Fibroblast of lung (primary cell): ENCODE results near the gene TLX2. TPM values are rescaled to one million over a fixed set of nuclear protein-coding genes. Genes with fewer than 3 reads are reported as not detected.

Source experiments
- DNase-seq, 2 donors: peaks; one replicate each; pipeline versions ENCODE4 v3.0.0 to v3.0.0-alpha.2; 2010; ENCODE audit warnings: low read depth in 2 of 2
- H2AFZ ChIP-seq: 2 replicates; pipeline ENCODE4 v1.5.1; 2012; ENCODE audit warnings: low read length, control low read depth, inconsistent platforms
- H3K27ac ChIP-seq: 2 replicates; pipeline ENCODE4 v1.5.1; 2011; ENCODE audit warnings: low read length, control low read depth; ENCODE audit not compliant: insufficient read depth
- H3K27me3 ChIP-seq: 2 replicates; pipeline ENCODE4 v1.5.1; 2011; ENCODE audit warnings: mild to moderate bottlenecking, low read length; ENCODE audit not compliant: control insufficient read depth, insufficient read depth
- H3K36me3 ChIP-seq: 2 replicates; pipeline ENCODE4 v1.5.1; 2011; ENCODE audit warnings: low read length; ENCODE audit not compliant: control insufficient read depth, insufficient read depth
- H3K4me1 ChIP-seq: 2 replicates; pipeline ENCODE4 v1.5.1; 2011; ENCODE audit warnings: low read length; ENCODE audit not compliant: control insufficient read depth, insufficient read depth; ENCODE audit errors: extremely low read depth
- H3K4me2 ChIP-seq: 2 replicates; pipeline ENCODE4 v1.5.1; 2011; ENCODE audit warnings: low read length, control low read depth; ENCODE audit not compliant: insufficient read depth; ENCODE audit errors: extremely low read depth
- H3K4me3 ChIP-seq, 4 experiments: fragments of 200-600 bp in 1 of 4; sonication (generic) in 1 of 4; replicated peaks in 1 of 4; 2 replicates each; pipeline ENCODE4 v1.5.1; 2011 to 2016; ENCODE audit warnings: low read length in 4 of 4, low read depth in 3 of 4, mild to moderate bottlenecking in 3 of 4, control low read depth in 2 of 4, inconsistent platforms in 1 of 4, mixed read lengths in 1 of 4; ENCODE audit not compliant: insufficient read depth in 1 of 4; ENCODE audit errors: control extremely low read depth in 1 of 4
- H3K79me2 ChIP-seq: 2 replicates; pipeline ENCODE4 v1.5.1; 2012; ENCODE audit warnings: mild to moderate bottlenecking, low read length, inconsistent platforms; ENCODE audit not compliant: control insufficient read depth, insufficient read depth
- H3K9ac ChIP-seq: 2 replicates; pipeline ENCODE4 v1.5.1; 2011; ENCODE audit warnings: mild to moderate bottlenecking, low read length, control low read depth; ENCODE audit not compliant: insufficient read depth
- H3K9me3 ChIP-seq: 2 replicates; pipeline ENCODE4 v1.5.1; 2012; ENCODE audit warnings: low read depth, low read length; ENCODE audit not compliant: control insufficient read depth, insufficient read depth
- H4K20me1 ChIP-seq: 2 replicates; pipeline ENCODE4 v1.5.1; 2011; ENCODE audit warnings: low read length; ENCODE audit not compliant: control insufficient read depth, insufficient read depth; ENCODE audit errors: extremely low read depth
- EZH2 ChIP-seq: IDR thresholded peaks from 2 replicates; pipeline ENCODE4 v1.5.1; 2012; ENCODE audit warnings: low read length, control low read depth, mild to moderate bottlenecking; ENCODE audit errors: missing control alignments
- polyA plus RNA-seq, 2 donors: library from polyadenylated mRNA; depleted of rRNA in 1 of 2; stranded (reverse) in 1 of 2; unstranded in 1 of 2; fragments of >200 nt; gene quantifications; 2 replicates each; pipeline ENCODE4 v1.2.1, GENCODE V29; 2011 to 2012; ENCODE audit warnings: missing spikeins in 1 of 2
- total RNA-seq: library from RNA; depleted of rRNA; stranded (reverse); fragments of >200 nt; gene quantifications from 2 replicates; pipeline ENCODE4 v1.2.1, GENCODE V29; 2014
- TF ChIP-seq, protein P1 (sequence below), 2 donors: IDR thresholded peaks in 1 of 2; conservative IDR thresholded peaks in 1 of 2; 1 replicate in 1 of 2; 2 replicates in 1 of 2; pipeline ENCODE4 v1.5.1; 2011 to 2012; ENCODE audit warnings: low read length in 2 of 2, control low read depth in 1 of 2, inconsistent platforms in 1 of 2, low read depth in 1 of 2, mild to moderate bottlenecking in 1 of 2

The TLX2 gene
- total and polyA plus RNA-seq, 2 donors (not counting 1 experiment from before 2014, with no cell fraction given) = under 0.01 TPM; not detected in 1

- DNase-seq = no peak
- Histone ChIP-seq H3K79me2 (no peaks in the 10 kb centered on the region), H2AFZ (no peak overlapping the region), H3K4me1 (peaks cover 2% of the 10 kb centered on the region), H3K9me3 (no peaks in the 10 kb centered on the region), H3K9ac (no peak overlapping the region), H3K4me3 (no peak overlapping the region), H3K4me2 (no peak overlapping the region), H3K36me3 (peaks cover 11% of the 10 kb centered on the region), H3K27me3 (no peaks in the 10 kb centered on the region), H4K20me1 (no peaks in the 10 kb centered on the region), H3K27ac (no peak overlapping the region)
- TF ChIP-seq, protein P1, sequence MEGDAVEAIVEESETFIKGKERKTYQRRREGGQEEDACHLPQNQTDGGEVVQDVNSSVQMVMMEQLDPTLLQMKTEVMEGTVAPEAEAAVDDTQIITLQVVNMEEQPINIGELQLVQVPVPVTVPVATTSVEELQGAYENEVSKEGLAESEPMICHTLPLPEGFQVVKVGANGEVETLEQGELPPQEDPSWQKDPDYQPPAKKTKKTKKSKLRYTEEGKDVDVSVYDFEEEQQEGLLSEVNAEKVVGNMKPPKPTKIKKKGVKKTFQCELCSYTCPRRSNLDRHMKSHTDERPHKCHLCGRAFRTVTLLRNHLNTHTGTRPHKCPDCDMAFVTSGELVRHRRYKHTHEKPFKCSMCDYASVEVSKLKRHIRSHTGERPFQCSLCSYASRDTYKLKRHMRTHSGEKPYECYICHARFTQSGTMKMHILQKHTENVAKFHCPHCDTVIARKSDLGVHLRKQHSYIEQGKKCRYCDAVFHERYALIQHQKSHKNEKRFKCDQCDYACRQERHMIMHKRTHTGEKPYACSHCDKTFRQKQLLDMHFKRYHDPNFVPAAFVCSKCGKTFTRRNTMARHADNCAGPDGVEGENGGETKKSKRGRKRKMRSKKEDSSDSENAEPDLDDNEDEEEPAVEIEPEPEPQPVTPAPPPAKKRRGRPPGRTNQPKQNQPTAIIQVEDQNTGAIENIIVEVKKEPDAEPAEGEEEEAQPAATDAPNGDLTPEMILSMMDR (conservative IDR thresholded peaks at IDR 0.05 in 1 of 2, IDR thresholded peaks at IDR 0.05 in 1 of 2; ENCODE audit: low read depth in 1 of 2, low read length in 2 of 2) = peak; percentile 7 to 41
- no peak for TF ChIP-seq EZH2
These were observed 39.4 kb upstream of the TLX2 start for GRCh38 chr2:74474899-74475298.

DNA sequence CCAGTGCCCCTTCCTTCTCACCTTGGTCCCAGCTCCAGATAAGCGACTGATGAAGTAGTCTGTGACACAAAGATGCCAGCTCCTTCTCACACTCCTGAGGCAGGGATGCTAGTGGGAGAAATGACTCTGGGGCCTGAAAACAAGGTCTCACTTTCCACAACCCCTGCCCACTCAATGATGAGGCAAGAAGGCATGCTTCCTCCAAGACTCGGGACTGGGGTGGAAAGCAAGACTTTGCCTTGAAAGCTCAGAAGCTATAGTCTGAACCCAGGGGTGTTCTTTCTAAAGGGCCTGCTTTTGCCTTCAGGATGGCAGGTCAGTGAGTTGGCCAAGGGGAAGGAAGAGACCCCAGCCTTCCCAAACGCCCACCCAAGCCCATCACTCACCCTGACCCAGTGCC is 32.8 kb upstream of the TLX2 start:
- Histone ChIP-seq H3K36me3 (peaks cover 6% of the 10 kb centered on the region), H3K9ac (no peak overlapping the region), H3K9me3 (no peaks in the 10 kb centered on the region), H2AFZ (no peak overlapping the region), H3K4me1 (peaks cover 8% of the 10 kb centered on the region), H3K27ac (peak overlapping the region; percentile 85), H3K27me3 (no peaks in the 10 kb centered on the region), H3K79me2 (peaks cover 24% of the 10 kb centered on the region), H4K20me1 (no peaks in the 10 kb centered on the region), H3K4me3 (peak overlapping the region; percentile 74 to 99 (median 86)), H3K4me2 (peak overlapping the region; percentile 92)
- DNase-seq = peak in 1 of 2 donors; percentile 11
- no peak for TF ChIP-seq EZH2
- TF ChIP-seq, protein P1 (conservative IDR thresholded peaks at IDR 0.05 in 1 of 2, IDR thresholded peaks at IDR 0.05 in 1 of 2; ENCODE audit: low read depth in 1 of 2, low read length in 2 of 2) = no peak

- Histone ChIP-seq H3K4me1 (peaks cover 8% of the 10 kb centered on the region), H3K9me3 (no peaks in the 10 kb centered on the region), H3K4me2 (peak overlapping the region; percentile 92), H3K4me3 (peak overlapping the region; percentile 74 to 99 (median 86)), H3K27me3 (no peaks in the 10 kb centered on the region), H2AFZ (peak overlapping the region; percentile 94), H3K36me3 (peaks cover 8% of the 10 kb centered on the region), H3K79me2 (peaks cover 24% of the 10 kb centered on the region), H3K9ac (peak overlapping the region; percentile 74), H4K20me1 (no peaks in the 10 kb centered on the region), H3K27ac (peak overlapping the region; percentile 85)
- TF ChIP-seq EZH2 = no peak
- TF ChIP-seq, protein P1 (conservative IDR thresholded peaks at IDR 0.05 in 1 of 2, IDR thresholded peaks at IDR 0.05 in 1 of 2; ENCODE audit: low read depth in 1 of 2, low read length in 2 of 2) = no peak
- peak in 1 of 2 donors; percentile 36 for DNase-seq
These were observed 32.1 kb upstream of the TLX2 start for GRCh38 chr2:74481961-74482800.
